A549 (cell line): ENCODE data around the gene SP100. TPM values are rescaled to one million over a fixed set of nuclear protein-coding genes. Genes with fewer than 3 reads are reported as not detected.

Source experiments
- ATAC-seq, 2 experiments: fragments of 200-7000 bp in 1 of 2; fragments of >200 bp in 1 of 2; cut with Nextera tagmentation in 1 of 2; cut with Tn5 transposase in 1 of 2; 3 replicates each; pipeline versions ENCODE4 v1.8.0 to v1.9.1; 2018 to 2020; ENCODE audit warnings: mild to moderate bottlenecking in 1 of 2, moderate library complexity in 1 of 2
- CTCF ChIA-PET: fragments of 300-600 bp; sonication (Branson Sonifier 250); formaldehyde crosslinking; extraction: SDS; loops from one replicate; lab custom pipeline; 2021; ENCODE audit warnings: antibody characterized with exemption, inconsistent platforms; lab: Yijun Ruan, JAX
- POLR2A ChIA-PET: fragments of 350-600 bp; formaldehyde crosslinking; extraction: SDS; loops from one replicate; lab custom pipeline; 2021; ENCODE audit warnings: antibody characterized with exemption, inconsistent platforms; lab: Yijun Ruan, JAX
- DNase-seq, 2 experiments: peaks; one replicate each; pipeline versions ENCODE4 v3.0.0 to v3.0.0-alpha.2; 2011 to 2016; ENCODE audit warnings: low read depth in 1 of 2, low spot score in 1 of 2
- FAIRE-seq: peaks from 2 replicates; lab custom pipeline; 2011; peaks lifted over from hg19 to GRCh38; lab: Jason Lieb, UNC
- H3K27ac ChIP-seq, 2 experiments: fragments of >200 bp; sonication (Bioruptor Twin); formaldehyde crosslinking; 3 replicates each; pipeline ENCODE4 v1.5.1; 2016 to 2017
- H3K4me1 ChIP-seq: fragments of >200 bp; sonication (Bioruptor Twin); formaldehyde crosslinking; 3 replicates; pipeline ENCODE4 v1.6.1; 2016
- H3K4me2 ChIP-seq: fragments of >200 bp; sonication (Bioruptor Twin); formaldehyde crosslinking; 3 replicates; pipeline ENCODE4 v1.6.1; 2016
- H3K4me3 ChIP-seq: fragments of >200 bp; sonication (Bioruptor Twin); formaldehyde crosslinking; 3 replicates; pipeline ENCODE4 v1.5.1; 2016
- H3K9me3 ChIP-seq: fragments of >200 bp; sonication (Bioruptor Twin); formaldehyde crosslinking; 3 replicates; pipeline ENCODE4 v1.6.1; 2016
- BHLHE40 ChIP-seq: IDR thresholded peaks from 2 replicates; pipeline ENCODE4 v1.6.1; 2012; ENCODE audit warnings: low read depth, low read length, inconsistent platforms
- CBX2 ChIP-seq: fragments of 200-600 bp; sonication (generic); IDR thresholded peaks from 2 replicates; pipeline ENCODE4 v1.6.1; 2016; ENCODE audit warnings: low read depth, mild to moderate bottlenecking, borderline replicate concordance
- CHD2 ChIP-seq: fragments of 150-350 bp; IDR thresholded peaks from 2 replicates; pipeline ENCODE4 v1.6.1; 2014; ENCODE audit warnings: low read length; ENCODE audit not compliant: partially characterized antibody
- E2F6 ChIP-seq: IDR thresholded peaks from 2 replicates; pipeline ENCODE4 v1.6.1; 2012; ENCODE audit warnings: low read depth, borderline replicate concordance
- ELK1 ChIP-seq: fragments of 150-350 bp; IDR thresholded peaks from 2 replicates; pipeline ENCODE4 v1.6.1; 2014; ENCODE audit warnings: low read depth, mild to moderate bottlenecking, low read length
- GATA3 ChIP-seq: IDR thresholded peaks from 2 replicates; pipeline ENCODE4 v1.6.1; 2012; ENCODE audit warnings: borderline replicate concordance
- HES2 ChIP-seq: fragments of >200 bp; sonication (Bioruptor Twin); formaldehyde crosslinking; IDR thresholded peaks from 2 replicates; pipeline ENCODE4 v1.6.1; 2016
- HOXA7 ChIP-seq: fragments of 250-450 bp; sonication (Bioruptor Pico); IDR thresholded peaks from 2 replicates; pipeline ENCODE4 v1.5.0; 2020; ENCODE audit warnings: mild to moderate bottlenecking, moderate library complexity
- HOXB13 ChIP-seq: fragments of 250-450 bp; sonication (Bioruptor Pico); IDR thresholded peaks from 2 replicates; pipeline ENCODE4 v1.5.0; 2020; ENCODE audit warnings: low read depth, mild to moderate bottlenecking, moderate library complexity
- KDM5A ChIP-seq: fragments of 200-600 bp; sonication (generic); IDR thresholded peaks from 2 replicates; pipeline ENCODE4 v1.6.1; 2016; ENCODE audit warnings: antibody characterized with exemption, mild to moderate bottlenecking
- NPAS2 ChIP-seq: fragments of 250-450 bp; sonication (Bioruptor Pico); IDR thresholded peaks from 2 replicates; pipeline ENCODE4 v1.8.0; 2022; ENCODE audit warnings: mild to moderate bottlenecking, moderate library complexity, borderline replicate concordance
- NR3C1 ChIP-seq: fragments of >200 bp; sonication (Bioruptor Twin); formaldehyde crosslinking; IDR thresholded peaks from 3 replicates; pipeline ENCODE4 v1.6.1; 2017
- POLR2A ChIP-seq: IDR thresholded peaks from 2 replicates; pipeline ENCODE4 v1.6.1; 2012; ENCODE audit warnings: mild to moderate bottlenecking, low read length
- RNF2 ChIP-seq: fragments of 200-600 bp; sonication (generic); IDR thresholded peaks from 2 replicates; pipeline ENCODE4 v1.6.1; 2016; ENCODE audit warnings: low read depth, mild to moderate bottlenecking, antibody characterized with exemption, moderate library complexity, borderline replicate concordance
- SMC3 ChIP-seq: fragments of >200 bp; sonication (Bioruptor Twin); formaldehyde crosslinking; IDR thresholded peaks from 3 replicates; pipeline ENCODE4 v1.6.1; 2018; ENCODE audit warnings: inconsistent platforms
- TFCP2L1 ChIP-seq: fragments of 250-450 bp; sonication (Bioruptor Pico); IDR thresholded peaks from 2 replicates; pipeline ENCODE4 v1.5.0; 2021; ENCODE audit warnings: mild to moderate bottlenecking
- ZC3H11A ChIP-seq: fragments of 450-650 bp; IDR thresholded peaks from 2 replicates; pipeline ENCODE4 v1.6.1; 2014; ENCODE audit warnings: antibody characterized with exemption, mild to moderate bottlenecking
- ZFP36 ChIP-seq: fragments of 450-650 bp; IDR thresholded peaks from 2 replicates; pipeline ENCODE4 v1.6.1; 2014; ENCODE audit warnings: borderline replicate concordance; ENCODE audit not compliant: partially characterized antibody
- WGBS: methylation state at CpG from one replicate; pipeline ENCODE4 v1.1.6; 2017; ENCODE audit errors: missing lambda C conversion rate; 5-methylcytosine and 5-hydroxymethylcytosine counted together
- polyA plus RNA-seq, 4 experiments: library from polyadenylated mRNA; depleted of rRNA in 3 of 4; stranded (reverse); fragments of >200 nt; fragmentation: RNase III in 1 of 4; extraction: RNeasy Plus Mini Kit Qiagen cat#74134 plus additional on column Dnase treatment in 1 of 4; gene quantifications; 2 replicates in 3 of 4; 3 replicates in 1 of 4; pipeline ENCODE4 v1.2.3, GENCODE V29; 2011 to 2017
- TF ChIP-seq, protein P1 (sequence below): fragments of >200 bp; sonication (Bioruptor Twin); formaldehyde crosslinking; IDR thresholded peaks from 3 replicates; pipeline ENCODE4 v1.6.1; 2016

The SP100 gene
- polyA plus RNA-seq, 2 of the 4 experiments (the other 2 are of a cell fraction), result 23.7 to 39.8 TPM

- H3K9me3 ChIP-seq, result 0 out of 3 replicates have a peak, but pooled peaks cover 2% of the 10 kb centered on the region
- H3K27ac ChIP-seq, result no peak overlapping the region
- POLR2A ChIA-PET, result no interaction called here
- H3K4me3 ChIP-seq, result no peak overlapping the region
- ATAC-seq (peak; percentile 62 to 73; a peak in 4 of 6 replicates), FAIRE-seq (no peak), DNase-seq (no peak)
- H3K4me2 ChIP-seq, result peak overlapping the region; percentile 44
- CTCF ChIA-PET, result interaction anchor here (0.9 to 1.2 kb wide), 2 partner anchors 416 to 421 kb away, joined by 3 to 5 read pairs; no protein-coding TSS in a partner anchor
- no peaks in the 10 kb centered on the region for H3K4me1 ChIP-seq
- WGBS, result 14% methylated on average over 9 of the region's 9 CpGs
- TF ChIP-seq KDM5A (no peak), E2F6 (no peak), TFCP2L1 (CRISPR knock-in tag) (no peak)
- TF ChIP-seq, all 56 proteins: peak for 0
These were observed 159.8 kb downstream of the SP100 start for GRCh38 chr2:230575642-230576324.

DNA sequence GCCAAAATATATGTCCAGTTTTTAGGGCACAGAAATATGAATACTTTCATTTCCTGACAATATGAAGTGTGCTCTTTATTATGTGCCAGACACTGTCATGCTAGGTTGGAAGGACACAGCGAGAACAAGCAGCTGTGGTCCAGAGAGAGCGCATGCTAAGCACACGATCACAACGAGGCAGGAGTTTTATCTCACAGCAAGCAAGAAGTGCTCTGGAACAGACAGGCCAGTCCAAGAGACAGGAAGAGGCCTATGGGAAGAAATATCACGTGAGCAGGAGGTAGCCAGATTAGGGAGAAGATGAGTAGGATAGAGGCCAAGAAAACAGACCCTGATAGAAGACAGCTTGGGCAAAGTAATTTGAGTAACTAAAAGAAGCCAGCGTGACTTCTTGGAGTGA, 161.1 kb downstream of the SP100 start:
- TF ChIP-seq NPAS2 (CRISPR knock-in tag), result no peak
- no peak for TF ChIP-seq ZC3H11A
- TF ChIP-seq RNF2, result no peak
- no peak for TF ChIP-seq CBX2
- no peak for TF ChIP-seq E2F6
- TF ChIP-seq ZFP36, result no peak
- no peak for TF ChIP-seq HES2
- DNase-seq (no peak), FAIRE-seq (no peak), ATAC-seq (no peak)
- H3K27ac ChIP-seq, result no peak overlapping the region
- H3K4me2 ChIP-seq, result no peak overlapping the region
- 72% methylated on average over 6 of the region's 6 CpGs for WGBS
- H3K4me3 ChIP-seq, result no peak overlapping the region
- no peaks in the 10 kb centered on the region for H3K4me1 ChIP-seq
- H3K9me3 ChIP-seq, result no peaks in the 10 kb centered on the region
- POLR2A ChIA-PET, result no interaction called here
- CTCF ChIA-PET, result interaction anchor here (0.9 kb wide), 1 partner anchor 422 kb away, joined by 3 read pairs; no protein-coding TSS in a partner anchor

- no peak for DNase-seq
- WGBS, result 5% methylated on average over 2 of the region's 2 CpGs
- CTCF ChIA-PET, result no interaction called here
- Histone ChIP-seq H3K9me3 (no peaks in the 10 kb centered on the region), H3K4me1 (no peaks in the 10 kb centered on the region), H3K27ac (no peak overlapping the region), H3K4me2 (no peak overlapping the region)
- TF ChIP-seq POLR2A, result no peak
- TF ChIP-seq NR3C1, result no peak
- no peak for TF ChIP-seq BHLHE40
- TF ChIP-seq ELK1, result no peak
- no peak for TF ChIP-seq HOXB13 (CRISPR knock-in tag)
- no peak for TF ChIP-seq GATA3
- no peak for TF ChIP-seq HOXA7 (CRISPR knock-in tag)
- no peak for TF ChIP-seq CHD2
- TF ChIP-seq TFCP2L1 (CRISPR knock-in tag), result no peak
- TF ChIP-seq, protein P1, sequence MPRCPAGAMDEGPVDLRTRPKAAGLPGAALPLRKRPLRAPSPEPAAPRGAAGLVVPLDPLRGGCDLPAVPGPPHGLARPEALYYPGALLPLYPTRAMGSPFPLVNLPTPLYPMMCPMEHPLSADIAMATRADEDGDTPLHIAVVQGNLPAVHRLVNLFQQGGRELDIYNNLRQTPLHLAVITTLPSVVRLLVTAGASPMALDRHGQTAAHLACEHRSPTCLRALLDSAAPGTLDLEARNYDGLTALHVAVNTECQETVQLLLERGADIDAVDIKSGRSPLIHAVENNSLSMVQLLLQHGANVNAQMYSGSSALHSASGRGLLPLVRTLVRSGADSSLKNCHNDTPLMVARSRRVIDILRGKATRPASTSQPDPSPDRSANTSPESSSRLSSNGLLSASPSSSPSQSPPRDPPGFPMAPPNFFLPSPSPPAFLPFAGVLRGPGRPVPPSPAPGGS, result no peak
- TF ChIP-seq SMC3, result no peak
- TF ChIP-seq, all 56 proteins: peak for 0
- no peak overlapping the region for H3K4me3 ChIP-seq
- ATAC-seq, result no peak
- POLR2A ChIA-PET, result no interaction called here
- FAIRE-seq, result no peak
These were observed 162.1 kb downstream of the SP100 start for GRCh38 chr2:230578106-230578505.
